ENCODE results near the gene RNF144B. TPM values are rescaled to one million over a fixed set of nuclear protein-coding genes. Genes with fewer than 3 reads are reported as not detected.

The RNF144B gene
- total and polyA plus RNA-seq, 10 of the 15 experiments (the other 5 are each of a cell fraction or from before 2014, with no cell fraction given), result 0.03 to 0.18 (median 0.14) TPM

GRCh38 chr6:18467741-18468502 is 80.8 kb downstream of the RNF144B start (continued):
- no peak for TF ChIP-seq CUX1 (IDR thresholded peaks at IDR 0.05; ENCODE audit: insufficient replicate concordance, low read depth, low read length)

GRCh38 chr6:18468503-18468843 is 81.3 kb downstream of the RNF144B start:
- Histone ChIP-seq H3K27me3 (replicated peaks in 1 of 2; ENCODE audit: control insufficient read depth in 2 of 2, insufficient read depth in 2 of 2, low read length in 1 of 2) (no peaks in the 10 kb centered on the region), H3K9ac (ENCODE audit: control insufficient read depth, insufficient read depth, low read length) (no peak overlapping the region), H3K4me1 (ENCODE audit: control insufficient read depth, insufficient read depth, low read length) (no peaks in the 10 kb centered on the region), H2AFZ (ENCODE audit: control insufficient read depth, low read depth, low read length) (no peak overlapping the region), H3K4me2 (ENCODE audit: control insufficient read depth, insufficient read depth) (no peak overlapping the region), H3K4me3 (no peak overlapping the region), H3K79me2 (ENCODE audit: control insufficient read depth, insufficient read depth, low read length) (no peaks in the 10 kb centered on the region), H4K20me1 (ENCODE audit: control insufficient read depth, insufficient read depth) (no peaks in the 10 kb centered on the region), H3K36me3 (ENCODE audit: control insufficient read depth in 2 of 2, insufficient read depth in 2 of 2, low read length in 1 of 2) (no peaks in the 10 kb centered on the region), H3K27ac (ENCODE audit: control insufficient read depth, insufficient read depth) (no peak overlapping the region), H3K9me3 (replicated peaks; ENCODE audit: control insufficient read depth, insufficient read depth, low read length) (no peaks in the 10 kb centered on the region)
- CTCF ChIA-PET, result no interaction called here
- BruUV-seq (replicated peaks), result no TSS peak
- SMC1A ChIA-PET (ENCODE audit: uncharacterized antibody, unreplicated experiment), result no interaction called here
- ATAC-seq (no peak), DNase-seq (ENCODE audit: low read depth, low spot score) (no peak), FAIRE-seq (no peak)
- RAD21 ChIA-PET (ENCODE audit: unreplicated experiment), result no interaction called here
- POLR2A ChIA-PET, result no interaction called here
- WGBS (ENCODE audit: insufficient coverage, insufficient replicate concordance, low lambda C conversion rate, missing lambda C conversion rate), result 54% methylated on average over 3 of the region's 3 CpGs
- in situ Hi-C loops (cut with MboI), result no loop called here
- intact Hi-C loops (cut with micrococcal nuclease; ENCODE audit: unreplicated experiment), result no loop called here
- TF ChIP-seq, protein P1, sequence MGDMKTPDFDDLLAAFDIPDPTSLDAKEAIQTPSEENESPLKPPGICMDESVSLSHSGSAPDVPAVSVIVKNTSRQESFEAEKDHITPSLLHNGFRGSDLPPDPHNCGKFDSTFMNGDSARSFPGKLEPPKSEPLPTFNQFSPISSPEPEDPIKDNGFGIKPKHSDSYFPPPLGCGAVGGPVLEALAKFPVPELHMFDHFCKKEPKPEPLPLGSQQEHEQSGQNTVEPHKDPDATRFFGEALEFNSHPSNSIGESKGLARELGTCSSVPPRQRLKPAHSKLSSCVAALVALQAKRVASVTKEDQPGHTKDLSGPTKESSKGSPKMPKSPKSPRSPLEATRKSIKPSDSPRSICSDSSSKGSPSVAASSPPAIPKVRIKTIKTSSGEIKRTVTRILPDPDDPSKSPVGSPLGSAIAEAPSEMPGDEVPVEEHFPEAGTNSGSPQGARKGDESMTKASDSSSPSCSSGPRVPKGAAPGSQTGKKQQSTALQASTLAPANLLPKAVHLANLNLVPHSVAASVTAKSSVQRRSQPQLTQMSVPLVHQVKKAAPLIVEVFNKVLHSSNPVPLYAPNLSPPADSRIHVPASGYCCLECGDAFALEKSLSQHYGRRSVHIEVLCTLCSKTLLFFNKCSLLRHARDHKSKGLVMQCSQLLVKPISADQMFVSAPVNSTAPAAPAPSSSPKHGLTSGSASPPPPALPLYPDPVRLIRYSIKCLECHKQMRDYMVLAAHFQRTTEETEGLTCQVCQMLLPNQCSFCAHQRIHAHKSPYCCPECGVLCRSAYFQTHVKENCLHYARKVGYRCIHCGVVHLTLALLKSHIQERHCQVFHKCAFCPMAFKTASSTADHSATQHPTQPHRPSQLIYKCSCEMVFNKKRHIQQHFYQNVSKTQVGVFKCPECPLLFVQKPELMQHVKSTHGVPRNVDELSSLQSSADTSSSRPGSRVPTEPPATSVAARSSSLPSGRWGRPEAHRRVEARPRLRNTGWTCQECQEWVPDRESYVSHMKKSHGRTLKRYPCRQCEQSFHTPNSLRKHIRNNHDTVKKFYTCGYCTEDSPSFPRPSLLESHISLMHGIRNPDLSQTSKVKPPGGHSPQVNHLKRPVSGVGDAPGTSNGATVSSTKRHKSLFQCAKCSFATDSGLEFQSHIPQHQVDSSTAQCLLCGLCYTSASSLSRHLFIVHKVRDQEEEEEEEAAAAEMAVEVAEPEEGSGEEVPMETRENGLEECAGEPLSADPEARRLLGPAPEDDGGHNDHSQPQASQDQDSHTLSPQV (IDR thresholded peaks at IDR 0.05), result no peak
- no peak for TF ChIP-seq GABPA (IDR thresholded peaks at IDR 0.05; ENCODE audit: low read depth)
- no peak for TF ChIP-seq ZNF274 (IDR thresholded peaks at IDR 0.05; ENCODE audit: insufficient read depth, insufficient read length)
- TF ChIP-seq FOS (IDR thresholded peaks at IDR 0.05; ENCODE audit: borderline replicate concordance, extremely low read depth, insufficient read length), result no peak
- TF ChIP-seq RUNX3 (IDR thresholded peaks at IDR 0.05; ENCODE audit: low read length), result no peak
- TF ChIP-seq, protein P2, sequence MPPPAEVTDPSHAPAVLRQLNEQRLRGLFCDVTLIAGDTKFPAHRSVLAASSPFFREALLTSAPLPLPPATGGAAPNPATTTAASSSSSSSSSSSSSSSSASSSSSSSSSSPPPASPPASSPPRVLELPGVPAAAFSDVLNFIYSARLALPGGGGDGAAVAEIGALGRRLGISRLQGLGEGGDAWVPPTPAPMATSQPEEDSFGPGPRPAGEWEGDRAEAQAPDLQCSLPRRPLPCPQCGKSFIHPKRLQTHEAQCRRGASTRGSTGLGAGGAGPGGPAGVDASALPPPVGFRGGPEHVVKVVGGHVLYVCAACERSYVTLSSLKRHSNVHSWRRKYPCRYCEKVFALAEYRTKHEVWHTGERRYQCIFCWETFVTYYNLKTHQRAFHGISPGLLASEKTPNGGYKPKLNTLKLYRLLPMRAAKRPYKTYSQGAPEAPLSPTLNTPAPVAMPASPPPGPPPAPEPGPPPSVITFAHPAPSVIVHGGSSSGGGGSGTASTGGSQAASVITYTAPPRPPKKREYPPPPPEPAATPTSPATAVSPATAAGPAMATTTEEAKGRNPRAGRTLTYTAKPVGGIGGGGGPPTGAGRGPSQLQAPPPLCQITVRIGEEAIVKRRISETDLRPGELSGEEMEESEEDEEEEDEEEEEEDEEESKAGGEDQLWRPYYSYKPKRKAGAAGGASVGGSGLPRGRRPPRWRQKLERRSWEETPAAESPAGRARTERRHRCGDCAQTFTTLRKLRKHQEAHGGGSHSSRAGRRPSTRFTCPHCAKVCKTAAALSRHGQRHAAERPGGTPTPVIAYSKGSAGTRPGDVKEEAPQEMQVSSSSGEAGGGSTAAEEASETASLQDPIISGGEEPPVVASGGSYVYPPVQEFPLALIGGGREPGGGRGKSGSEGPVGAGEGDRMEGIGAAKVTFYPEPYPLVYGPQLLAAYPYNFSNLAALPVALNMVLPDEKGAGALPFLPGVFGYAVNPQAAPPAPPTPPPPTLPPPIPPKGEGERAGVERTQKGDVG (CRISPR knock-in tag; IDR thresholded peaks at IDR 0.05), result no peak
- TF ChIP-seq BACH1 (IDR thresholded peaks at IDR 0.05; ENCODE audit: borderline replicate concordance), result no peak
- TF ChIP-seq SMARCA5 (IDR thresholded peaks at IDR 0.05), result no peak
- no peak for TF ChIP-seq NFIC (IDR thresholded peaks at IDR 0.05; ENCODE audit: low read depth, low read length)
